Thoracic aorta (tissue), 2 donors: ENCODE data around the gene RBM24. TPM values are rescaled to one million over a fixed set of nuclear protein-coding genes. Genes with fewer than 3 reads are reported as not detected.

Experiments used
- ATAC-seq: fragments of 150-250 bp; one replicate; pipeline ENCODE4 v1.8.0; 2017; ENCODE audit warnings: low read depth; ENCODE audit not compliant: insufficient number of reproducible peaks, low FRiP score
- DNase-seq: peaks from one replicate; pipeline ENCODE4 v3.0.0-alpha.2; 2020; ENCODE audit warnings: low spot score
- H3K27ac ChIP-seq, 2 donors: fragments of 200-600 bp; sonication (generic); 1 replicate in 1 of 2; 2 replicates in 1 of 2; pipeline ENCODE4 v1.5.1; 2016; ENCODE audit warnings: mild to moderate bottlenecking in 2 of 2, moderate library complexity in 2 of 2
- H3K27me3 ChIP-seq: fragments of 200-600 bp; sonication (generic); replicated peaks from 2 replicates; pipeline ENCODE4 v1.6.0; 2016; ENCODE audit warnings: mild to moderate bottlenecking; ENCODE audit not compliant: insufficient read depth
- H3K36me3 ChIP-seq: fragments of 200-600 bp; sonication (generic); one replicate; pipeline ENCODE4 v1.5.1; 2016
- H3K4me1 ChIP-seq, 2 donors: fragments of 200-600 bp; sonication (generic); 1 replicate in 1 of 2; 2 replicates in 1 of 2; pipeline versions ENCODE4 v1.5.1 to v1.6.0; 2016; ENCODE audit warnings: low read depth in 2 of 2, mild to moderate bottlenecking in 1 of 2; ENCODE audit not compliant: control insufficient read depth in 1 of 2
- H3K4me3 ChIP-seq: fragments of 200-600 bp; sonication (generic); 2 replicates; pipeline ENCODE4 v1.5.1; 2016; ENCODE audit warnings: mild to moderate bottlenecking
- H3K9me3 ChIP-seq: fragments of 200-600 bp; sonication (generic); 2 replicates; pipeline ENCODE4 v1.5.1; 2016
- total RNA-seq, 2 donors: library from RNA; depleted of rRNA; stranded (reverse); fragments of >200 nt; gene quantifications; one replicate each; pipeline versions ENCODE4 v1.1.0 to v1.2.3, GENCODE V29; 2016
- TF ChIP-seq, protein P1 (sequence below): fragments of 200-600 bp; sonication (generic); IDR thresholded peaks from one replicate; pipeline ENCODE4 v1.5.1; 2019; ENCODE audit warnings: antibody characterized with exemption

Gene RBM24
- total RNA-seq, 2 donors from 2014 or later, result 1.3 to 7.9 TPM

- no peak overlapping the region for H3K27ac ChIP-seq
- peaks cover 3% of the 10 kb centered on the region for H3K9me3 ChIP-seq
- H3K4me3 ChIP-seq, result no peak overlapping the region
- ATAC-seq (no peak), DNase-seq (no peak)
- no peaks in the 10 kb centered on the region for H3K36me3 ChIP-seq
- no peaks in the 10 kb centered on the region for H3K4me1 ChIP-seq
- TF ChIP-seq, protein P1, sequence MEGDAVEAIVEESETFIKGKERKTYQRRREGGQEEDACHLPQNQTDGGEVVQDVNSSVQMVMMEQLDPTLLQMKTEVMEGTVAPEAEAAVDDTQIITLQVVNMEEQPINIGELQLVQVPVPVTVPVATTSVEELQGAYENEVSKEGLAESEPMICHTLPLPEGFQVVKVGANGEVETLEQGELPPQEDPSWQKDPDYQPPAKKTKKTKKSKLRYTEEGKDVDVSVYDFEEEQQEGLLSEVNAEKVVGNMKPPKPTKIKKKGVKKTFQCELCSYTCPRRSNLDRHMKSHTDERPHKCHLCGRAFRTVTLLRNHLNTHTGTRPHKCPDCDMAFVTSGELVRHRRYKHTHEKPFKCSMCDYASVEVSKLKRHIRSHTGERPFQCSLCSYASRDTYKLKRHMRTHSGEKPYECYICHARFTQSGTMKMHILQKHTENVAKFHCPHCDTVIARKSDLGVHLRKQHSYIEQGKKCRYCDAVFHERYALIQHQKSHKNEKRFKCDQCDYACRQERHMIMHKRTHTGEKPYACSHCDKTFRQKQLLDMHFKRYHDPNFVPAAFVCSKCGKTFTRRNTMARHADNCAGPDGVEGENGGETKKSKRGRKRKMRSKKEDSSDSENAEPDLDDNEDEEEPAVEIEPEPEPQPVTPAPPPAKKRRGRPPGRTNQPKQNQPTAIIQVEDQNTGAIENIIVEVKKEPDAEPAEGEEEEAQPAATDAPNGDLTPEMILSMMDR, result no peak
- H3K27me3 ChIP-seq, result no peaks in the 10 kb centered on the region
These were observed 39.1 kb upstream of the RBM24 start for GRCh38 chr6:17242087-17242486.

DNA sequence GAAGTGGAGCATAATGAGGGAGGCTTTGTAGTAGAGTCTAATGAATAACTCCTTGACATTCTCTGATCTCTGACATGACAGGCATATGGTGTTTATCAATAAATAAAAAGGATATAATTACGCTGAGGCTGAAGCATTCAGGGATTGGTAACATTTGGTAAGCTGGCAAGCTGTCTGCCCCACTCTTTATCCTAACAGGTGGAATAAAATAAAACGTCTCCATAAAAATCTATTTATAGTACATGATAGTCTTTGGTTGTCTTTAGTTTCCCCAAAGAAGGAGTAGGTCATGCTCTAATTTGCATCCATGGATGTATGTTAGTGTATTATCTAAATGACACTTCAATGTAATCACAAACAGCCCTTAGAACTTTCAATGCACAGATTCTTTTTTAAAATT is 30.9 kb upstream of the RBM24 start:
- Histone ChIP-seq H3K27me3 (no peaks in the 10 kb centered on the region), H3K4me1 (no peaks in the 10 kb centered on the region), H3K36me3 (no peaks in the 10 kb centered on the region), H3K27ac (no peak overlapping the region), H3K9me3 (no peaks in the 10 kb centered on the region), H3K4me3 (no peak overlapping the region)
- DNase-seq, result no peak
- TF ChIP-seq, protein P1, result no peak
- ATAC-seq, result no peak

DNA sequence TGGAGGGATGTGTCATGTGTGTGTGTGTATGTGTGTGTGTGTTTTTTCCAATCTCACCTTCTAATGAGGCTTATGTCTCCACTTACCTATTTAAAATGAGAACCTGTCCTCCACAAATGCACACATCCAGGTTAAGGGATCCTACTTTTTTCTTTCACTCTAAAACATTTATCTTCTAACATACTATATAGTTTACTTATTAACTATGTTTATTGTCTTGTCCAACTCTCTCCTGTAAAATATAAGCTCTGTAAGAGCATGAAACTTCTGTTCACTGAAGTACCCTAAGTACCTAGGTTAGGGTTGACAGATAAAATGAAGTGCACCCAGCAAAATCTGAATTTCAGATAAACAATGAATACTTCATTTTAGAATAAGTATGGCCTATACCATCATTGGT is 29.2 kb upstream of the RBM24 start:
- Histone ChIP-seq H3K27me3 (no peaks in the 10 kb centered on the region), H3K27ac (no peak overlapping the region), H3K4me1 (no peaks in the 10 kb centered on the region), H3K9me3 (no peaks in the 10 kb centered on the region), H3K36me3 (no peaks in the 10 kb centered on the region), H3K4me3 (no peak overlapping the region)
- ATAC-seq (no peak), DNase-seq (no peak)
- TF ChIP-seq, protein P1, result no peak

DNA sequence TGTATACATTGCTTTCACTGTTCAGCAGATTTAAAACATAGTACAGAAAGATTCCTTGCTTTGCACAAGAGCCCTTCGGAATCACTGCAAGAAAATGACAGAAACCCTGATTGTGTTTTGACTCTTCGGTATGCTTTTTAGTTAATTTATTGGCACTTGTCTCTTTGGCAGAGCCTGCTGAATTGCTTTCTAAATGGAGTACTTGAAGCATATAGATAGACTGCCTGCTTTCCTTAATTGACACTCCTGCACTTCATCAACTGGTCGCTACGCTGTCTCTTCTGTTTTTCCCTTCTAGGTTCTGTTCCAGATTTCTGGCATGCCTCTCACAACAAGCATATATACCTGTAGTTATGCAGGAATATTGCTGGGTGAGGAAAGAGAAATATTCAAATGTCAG is 22.4 kb upstream of the RBM24 start:
- TF ChIP-seq, protein P1, result no peak
- H3K9me3 ChIP-seq, result no peaks in the 10 kb centered on the region
- no peak overlapping the region for H3K27ac ChIP-seq
- no peak for ATAC-seq
- H3K4me1 ChIP-seq, result no peaks in the 10 kb centered on the region
- H3K27me3 ChIP-seq, result no peaks in the 10 kb centered on the region
- no peak overlapping the region for H3K4me3 ChIP-seq
- H3K36me3 ChIP-seq, result no peaks in the 10 kb centered on the region
- no peak for DNase-seq

DNA sequence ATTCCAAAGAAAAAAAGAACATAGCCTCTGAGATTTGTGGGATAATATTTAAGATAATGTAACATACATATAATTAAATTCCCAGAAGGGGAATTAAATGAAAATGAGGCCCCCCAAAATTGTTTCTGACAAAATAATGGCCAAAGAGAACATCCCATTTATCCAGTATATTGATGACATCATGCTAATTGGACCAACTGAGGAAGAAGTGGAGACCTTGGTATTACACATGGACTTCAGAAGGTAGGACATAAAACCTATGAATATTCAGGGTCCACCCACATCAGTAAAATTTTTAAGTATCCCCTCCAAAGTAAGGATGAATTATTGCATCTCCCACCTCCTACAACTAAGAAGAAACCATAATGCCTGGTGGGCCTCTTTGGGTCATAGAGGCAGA is 15.6 kb upstream of the RBM24 start:
- Histone ChIP-seq H3K27ac (no peak overlapping the region), H3K27me3 (no peaks in the 10 kb centered on the region), H3K4me1 (peaks cover 5 to 31% of the 10 kb centered on the region in 2 donors), H3K36me3 (no peaks in the 10 kb centered on the region), H3K4me3 (no peak overlapping the region), H3K9me3 (no peaks in the 10 kb centered on the region)
- no peak for DNase-seq
- TF ChIP-seq, protein P1, result no peak
- ATAC-seq, result no peak
